Erythroblast (primary cell): Measurements from ENCODE around the gene PDCD7.

ENCODE experiments used
- GATA1 ChIP-seq: IDR thresholded peaks from 2 replicates; pipeline ENCODE4 v1.6.1; 2011; ENCODE audit warnings: low read depth, mild to moderate bottlenecking, control low read depth, low read length, moderate library complexity
- POLR2A ChIP-seq: IDR thresholded peaks from 2 replicates; pipeline ENCODE4 v1.6.1; 2011; ENCODE audit warnings: mild to moderate bottlenecking, low read length

DNA sequence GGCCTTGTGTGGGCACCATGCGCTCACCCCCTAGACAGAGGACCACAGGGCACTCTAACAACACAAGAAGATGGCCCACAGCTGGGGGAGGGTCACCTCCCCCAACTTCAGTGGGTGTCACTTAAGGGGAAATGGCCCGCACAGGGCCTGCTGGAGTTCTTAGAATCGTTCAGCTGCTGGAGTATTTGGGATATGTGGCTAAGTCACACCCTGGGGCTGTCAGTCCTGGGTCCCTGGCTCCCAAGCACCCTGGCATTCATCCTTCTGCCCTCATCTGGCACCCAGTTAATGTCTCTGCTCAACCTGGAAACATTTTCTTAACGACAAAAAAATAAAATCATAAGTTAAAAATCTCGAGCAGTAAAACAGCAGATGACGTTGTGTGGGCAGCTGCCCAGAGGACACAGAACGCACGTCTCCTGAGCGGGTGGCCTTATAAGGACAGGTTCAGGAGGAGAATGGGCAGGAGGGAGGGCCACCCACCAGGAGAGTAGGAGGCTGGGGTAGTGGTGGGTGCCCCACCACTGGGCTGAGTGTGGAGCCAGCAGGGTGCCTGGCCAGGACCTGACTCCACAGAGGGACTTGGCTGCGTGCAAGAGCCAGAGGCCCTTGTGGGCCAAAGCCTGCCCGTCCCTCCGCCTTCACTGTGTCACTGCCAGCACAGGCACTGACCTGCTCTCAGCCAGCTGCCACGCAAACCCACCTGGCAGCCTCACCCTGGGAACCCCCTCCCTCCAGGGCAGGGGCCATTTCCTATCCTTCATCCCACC is 45.5 kb downstream of the PDCD7 start:
- no peak for TF ChIP-seq POLR2A
- TF ChIP-seq GATA1: no peak
